C4-2B (cell line): ENCODE data around the gene PAIP2B.

Experiments
- H3K27ac ChIP-seq: fragments of 450-650 bp; 2 replicates; pipeline ENCODE4 v1.5.1; 2017
- CTCF ChIP-seq: fragments of 450-650 bp; conservative IDR thresholded peaks from 2 replicates; pipeline ENCODE4 v1.5.1; 2017; ENCODE audit warnings: mild to moderate bottlenecking
- ZFX ChIP-seq: fragments of 450-650 bp; IDR thresholded peaks from 2 replicates; pipeline ENCODE4 v1.6.1; 2017

The PAIP2B gene

GRCh38 chr2:71254078-71254477 lies 27.2 kb upstream of the PAIP2B start:
- TF ChIP-seq CTCF (no peak), ZFX (no peak)
- no peak overlapping the region for H3K27ac ChIP-seq

GRCh38 chr2:71253476-71253875 lies 26.6 kb upstream of the PAIP2B start:
- no peak overlapping the region for H3K27ac ChIP-seq
- no peak for TF ChIP-seq ZFX
- TF ChIP-seq CTCF, result no peak

- TF ChIP-seq ZFX (no peak), CTCF (no peak)
These were observed 26.0 kb upstream of the PAIP2B start for GRCh38 chr2:71252862-71253261.

GRCh38 chr2:71250935-71251334 lies 24.0 kb upstream of the PAIP2B start:
- no peak overlapping the region for H3K27ac ChIP-seq
- TF ChIP-seq ZFX, result no peak
- no peak for TF ChIP-seq CTCF

More at GRCh38 chr2:71252862-71253261, 26.0 kb upstream of the PAIP2B start:
- H3K27ac ChIP-seq, result no peak overlapping the region

- TF ChIP-seq ZFX, result no peak
- no peak overlapping the region for H3K27ac ChIP-seq
These were observed 17.4 kb upstream of the PAIP2B start for GRCh38 chr2:71244302-71244660.

- TF ChIP-seq ZFX (no peak), CTCF (no peak)
- no peak overlapping the region for H3K27ac ChIP-seq
These were observed 16.9 kb upstream of the PAIP2B start for GRCh38 chr2:71243634-71244301.

GRCh38 chr2:71240794-71241193 lies 13.9 kb upstream of the PAIP2B start:
- H3K27ac ChIP-seq, result no peak overlapping the region
- TF ChIP-seq CTCF, result no peak
- TF ChIP-seq ZFX, result no peak

GRCh38 chr2:71238089-71238488 lies 11.2 kb upstream of the PAIP2B start:
- TF ChIP-seq ZFX, result no peak
- TF ChIP-seq CTCF, result no peak

More at GRCh38 chr2:71238089-71238488, 11.2 kb upstream of the PAIP2B start:
- H3K27ac ChIP-seq, result no peak overlapping the region
